Lung (tissue), 12 donors: Measurements from ENCODE around the gene ARHGEF40. TPM values are rescaled to one million over a fixed set of nuclear protein-coding genes. Genes with fewer than 3 reads are reported as not detected.

ENCODE experiments used
- ATAC-seq: fragments of 200-7000 bp; cut with Tn5 transposase; one replicate; pipeline ENCODE4 v1.9.1; 2020; ENCODE audit warnings: moderate number of reproducible peaks; ENCODE audit not compliant: insufficient read depth, low FRiP score
- DNase-seq, 3 donors: peaks; one replicate each; pipeline ENCODE4 v3.0.0-alpha.2; 2013 to 2017
- H3K27ac ChIP-seq, 2 donors: one replicate each; pipeline ENCODE4 v1.5.1; 2013; ENCODE audit warnings: mild to moderate bottlenecking in 2 of 2, moderate library complexity in 2 of 2, control low read depth in 1 of 2, inconsistent platforms in 1 of 2, low read depth in 1 of 2, low read length in 1 of 2
- H3K27me3 ChIP-seq, 3 donors: one replicate each; pipeline ENCODE4 v1.5.1; 2013; ENCODE audit warnings: low read length in 2 of 3; ENCODE audit not compliant: control insufficient read depth in 3 of 3, insufficient read depth in 3 of 3
- H3K36me3 ChIP-seq, 4 donors: one replicate each; pipeline ENCODE4 v1.5.1; 2013; ENCODE audit warnings: low read length in 4 of 4, mild to moderate bottlenecking in 1 of 4, moderate library complexity in 1 of 4; ENCODE audit not compliant: control insufficient read depth in 4 of 4, insufficient read depth in 4 of 4
- H3K4me1 ChIP-seq, 5 donors: one replicate each; pipeline ENCODE4 v1.5.1; 2013; ENCODE audit warnings: low read length in 5 of 5, mild to moderate bottlenecking in 2 of 5, moderate library complexity in 1 of 5; ENCODE audit not compliant: control insufficient read depth in 5 of 5, insufficient read depth in 5 of 5
- H3K4me3 ChIP-seq: one replicate; pipeline ENCODE4 v1.5.1; 2013; ENCODE audit warnings: mild to moderate bottlenecking, control low read depth, moderate library complexity
- H3K9ac ChIP-seq, 2 donors: one replicate each; pipeline ENCODE4 v1.5.1; 2013; ENCODE audit warnings: low read length in 2 of 2, control low read depth in 1 of 2; ENCODE audit not compliant: insufficient read depth in 1 of 2
- H3K9me3 ChIP-seq, 4 donors: one replicate each; pipeline ENCODE4 v1.5.1; 2013; ENCODE audit warnings: low read length in 3 of 4, mild to moderate bottlenecking in 1 of 4, moderate library complexity in 1 of 4; ENCODE audit not compliant: control insufficient read depth in 4 of 4, insufficient read depth in 3 of 4
- WGBS, 2 donors: extraction: QIAGEN DNeasy Blood & Tissue Kit; methylation state at CpG; one replicate each; pipeline ENCODE4 v1.1.7; 2013; 5-methylcytosine and 5-hydroxymethylcytosine counted together
- polyA plus RNA-seq, 2 donors: library from polyadenylated mRNA; stranded (reverse); fragments of 200-250 nt; gene quantifications; one replicate each; pipeline ENCODE4 v1.2.1, GENCODE V29; 2013
- total RNA-seq, 2 donors: library from RNA; depleted of rRNA in 1 of 2; stranded (reverse); fragments of >200 nt in 1 of 2; gene quantifications; one replicate each; pipeline ENCODE4 v1.2.1, GENCODE V29; 2014 to 2021
- TF ChIP-seq, protein P1 (sequence below): IDR thresholded peaks from 2 replicates; pipeline ENCODE4 v1.5.1; 2012; ENCODE audit warnings: mild to moderate bottlenecking; ENCODE audit errors: control extremely low read depth, extremely low read depth
- donor health status: control.
- donor health status: control.
- donor health status: Bipolar disorder and iron deficiency.
- donor health status: healthy.
- donor health status: DM: yes; HTN: yes; CAD: no.

ARHGEF40 gene
- total and polyA plus RNA-seq, 4 donors = 13.1 to 48.6 (median 27.3) TPM

DNA sequence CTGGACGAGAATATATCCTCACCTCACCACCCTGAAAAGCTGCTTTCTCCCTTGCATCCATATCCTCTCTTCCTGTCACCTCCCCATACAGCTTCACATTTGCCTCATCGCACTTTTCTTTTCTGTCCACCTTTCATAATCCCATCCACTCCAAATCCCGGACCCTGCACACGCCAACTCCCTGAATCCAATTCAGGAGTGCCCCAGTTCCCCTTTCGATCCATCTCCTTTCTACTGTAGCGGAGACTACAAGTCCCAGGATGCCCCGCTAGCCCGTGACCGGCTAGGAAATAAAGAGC lies 33.3 kb downstream of the ARHGEF40 start:
- H3K27me3 ChIP-seq = no peaks in the 10 kb centered on the region
- ATAC-seq (no peak), DNase-seq (no peak)
- no peaks in the 10 kb centered on the region for H3K36me3 ChIP-seq
- 1% methylated on average over 9 of the region's 9 CpGs for WGBS, 2 donors
- H3K9ac ChIP-seq = peak overlapping the region; percentile 59 to 93
- no peaks in the 10 kb centered on the region for H3K9me3 ChIP-seq
- peak overlapping the region; percentile 11 to 97 for H3K27ac ChIP-seq
- peaks cover 13 to 54% (median 23%) of the 10 kb centered on the region in 5 donors for H3K4me1 ChIP-seq
- TF ChIP-seq, protein P1, sequence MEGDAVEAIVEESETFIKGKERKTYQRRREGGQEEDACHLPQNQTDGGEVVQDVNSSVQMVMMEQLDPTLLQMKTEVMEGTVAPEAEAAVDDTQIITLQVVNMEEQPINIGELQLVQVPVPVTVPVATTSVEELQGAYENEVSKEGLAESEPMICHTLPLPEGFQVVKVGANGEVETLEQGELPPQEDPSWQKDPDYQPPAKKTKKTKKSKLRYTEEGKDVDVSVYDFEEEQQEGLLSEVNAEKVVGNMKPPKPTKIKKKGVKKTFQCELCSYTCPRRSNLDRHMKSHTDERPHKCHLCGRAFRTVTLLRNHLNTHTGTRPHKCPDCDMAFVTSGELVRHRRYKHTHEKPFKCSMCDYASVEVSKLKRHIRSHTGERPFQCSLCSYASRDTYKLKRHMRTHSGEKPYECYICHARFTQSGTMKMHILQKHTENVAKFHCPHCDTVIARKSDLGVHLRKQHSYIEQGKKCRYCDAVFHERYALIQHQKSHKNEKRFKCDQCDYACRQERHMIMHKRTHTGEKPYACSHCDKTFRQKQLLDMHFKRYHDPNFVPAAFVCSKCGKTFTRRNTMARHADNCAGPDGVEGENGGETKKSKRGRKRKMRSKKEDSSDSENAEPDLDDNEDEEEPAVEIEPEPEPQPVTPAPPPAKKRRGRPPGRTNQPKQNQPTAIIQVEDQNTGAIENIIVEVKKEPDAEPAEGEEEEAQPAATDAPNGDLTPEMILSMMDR = no peak
- H3K4me3 ChIP-seq = peak overlapping the region; percentile 17

DNA sequence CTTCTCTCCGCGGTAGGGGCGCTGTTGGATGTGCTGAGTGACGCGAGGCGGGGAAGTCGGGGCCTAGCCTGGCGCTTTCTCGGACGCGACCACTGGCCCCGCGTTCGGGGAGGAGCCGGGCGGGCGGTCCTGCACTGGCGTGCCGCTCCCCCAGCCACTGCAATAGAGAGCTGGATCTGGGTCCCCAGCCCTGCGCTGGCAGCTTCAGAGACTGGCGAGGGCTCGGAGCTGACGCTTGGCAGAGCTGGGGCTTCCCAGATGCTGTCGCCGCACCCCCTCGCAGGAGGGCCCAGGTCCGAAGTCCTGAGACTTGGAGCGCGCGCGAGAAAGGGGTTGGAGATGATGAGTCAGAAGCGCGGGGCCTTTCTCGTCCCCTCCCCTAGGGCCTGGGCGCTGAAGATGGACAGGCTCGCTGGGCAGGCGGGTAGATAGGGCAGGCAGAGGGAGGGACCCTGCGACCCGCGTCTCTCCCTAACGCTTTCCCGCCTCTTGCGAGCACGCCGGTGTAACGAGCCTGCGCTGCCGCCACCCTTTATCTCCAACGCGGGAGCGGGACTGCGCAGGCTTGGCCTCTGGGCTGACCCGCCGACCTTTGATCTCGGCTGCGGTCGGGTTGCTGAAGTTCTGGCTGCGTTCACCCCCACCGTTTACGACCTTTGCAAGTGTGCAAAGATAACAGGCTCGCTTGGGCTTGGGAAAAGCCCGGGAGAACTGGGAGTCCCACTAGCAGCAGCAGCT lies 33.8 kb downstream of the ARHGEF40 start:
- H3K9me3 ChIP-seq = no peaks in the 10 kb centered on the region
- 0 to 1% methylated on average over 59 to 62 of the region's 62 CpGs for WGBS, 2 donors
- no peaks in the 10 kb centered on the region for H3K36me3 ChIP-seq
- peaks cover 13 to 51% (median 23%) of the 10 kb centered on the region in 5 donors for H3K4me1 ChIP-seq
- TF ChIP-seq, protein P1 = peak; percentile 65
- H3K27ac ChIP-seq = peak overlapping the region; percentile 97 to 98
- peak overlapping the region; percentile 92 to 93 for H3K9ac ChIP-seq
- peak overlapping the region; percentile 66 for H3K4me3 ChIP-seq
- ATAC-seq (peak; percentile 93), DNase-seq (peak; percentile 96 to 99 (median 98))
- H3K27me3 ChIP-seq = no peaks in the 10 kb centered on the region

DNA sequence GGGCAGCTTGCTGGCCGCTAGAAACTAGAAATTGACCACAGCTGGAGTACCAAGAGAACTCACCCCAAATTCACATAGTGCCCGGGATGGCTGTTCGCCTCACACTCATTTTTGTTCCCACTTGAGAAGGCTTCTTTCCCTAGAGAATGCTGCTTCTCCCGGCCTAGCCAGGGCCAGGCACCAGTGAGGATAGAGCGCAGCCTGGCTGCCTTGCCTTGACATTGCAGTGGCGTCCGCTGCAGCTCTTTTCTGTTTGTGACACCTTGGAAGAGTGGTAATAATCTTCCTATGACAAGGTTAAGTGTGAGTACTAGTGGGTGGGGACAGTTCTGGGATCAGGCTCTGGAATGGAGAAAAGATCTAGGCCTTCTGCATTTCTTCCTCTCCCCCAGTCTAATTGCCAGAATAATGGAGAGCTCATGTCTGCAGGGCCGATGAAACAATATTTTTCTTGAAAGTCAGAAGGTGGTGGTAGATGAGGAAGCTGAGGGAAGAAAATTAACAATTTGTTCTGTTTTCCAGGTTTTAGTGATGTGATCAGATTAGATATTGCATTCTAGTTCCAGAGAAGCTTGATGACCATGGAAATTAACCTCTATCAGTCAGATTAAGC lies 34.5 kb downstream of the ARHGEF40 start:
- ATAC-seq (peak; percentile 48), DNase-seq (peak; percentile 89 to 93 (median 92))
- TF ChIP-seq, protein P1 = peak; percentile 92
- H3K4me1 ChIP-seq = peaks cover 8 to 44% (median 17%) of the 10 kb centered on the region in 5 donors
- H3K4me3 ChIP-seq = peak overlapping the region; percentile 66
- H3K27ac ChIP-seq = peak overlapping the region; percentile 97 to 98
- WGBS, 2 donors = 4 to 10% methylated on average over 8 of the region's 8 CpGs
- H3K9ac ChIP-seq = peak overlapping the region; percentile 92 to 93
- no peaks in the 10 kb centered on the region for H3K27me3 ChIP-seq
- no peaks in the 10 kb centered on the region for H3K9me3 ChIP-seq
- no peaks in the 10 kb centered on the region for H3K36me3 ChIP-seq
